ENCODE results near the gene ZNF366. TPM values are rescaled to one million over a fixed set of nuclear protein-coding genes. Genes with fewer than 3 reads are reported as not detected.

The ZNF366 gene
- total RNA-seq, 1 donor from 2014 or later: not detected

DNA sequence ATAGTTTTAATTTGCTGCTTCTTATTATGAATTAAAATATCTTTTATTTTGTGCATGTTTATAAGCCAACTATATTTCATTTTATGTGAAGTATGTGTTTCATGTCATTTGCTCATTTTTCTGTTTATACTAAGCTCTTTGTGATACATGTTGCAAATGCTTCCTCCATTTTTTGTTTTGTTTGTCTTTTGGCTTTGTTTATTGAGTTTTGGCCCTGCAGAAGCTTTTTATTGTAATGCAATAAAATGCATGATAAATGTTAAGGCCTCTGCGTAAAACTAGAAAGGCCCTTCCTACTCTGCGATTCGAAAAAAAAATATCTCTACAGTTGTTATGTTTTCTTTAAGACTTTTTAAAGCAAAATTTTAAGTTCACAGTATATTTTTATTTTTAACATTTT lies 9.4 kb downstream of the ZNF366 start:
- H3K4me1 Mint-ChIP-seq (ENCODE audit: unreplicated experiment): peaks cover 8% of the 10 kb centered on the region
- no peak overlapping the region for H3K4me3 Mint-ChIP-seq (ENCODE audit: unreplicated experiment)
- no peaks in the 10 kb centered on the region for H3K36me3 Mint-ChIP-seq (ENCODE audit: unreplicated experiment)
- H3K27me3 Mint-ChIP-seq (ENCODE audit: unreplicated experiment): no peaks in the 10 kb centered on the region
- no peak overlapping the region for H3K27ac Mint-ChIP-seq (ENCODE audit: unreplicated experiment)
- DNase-seq (ENCODE audit: extremely low spot score, unreplicated experiment): no peak
- H3K9me3 Mint-ChIP-seq (ENCODE audit: unreplicated experiment): no peaks in the 10 kb centered on the region
- TF ChIP-seq, protein P1, sequence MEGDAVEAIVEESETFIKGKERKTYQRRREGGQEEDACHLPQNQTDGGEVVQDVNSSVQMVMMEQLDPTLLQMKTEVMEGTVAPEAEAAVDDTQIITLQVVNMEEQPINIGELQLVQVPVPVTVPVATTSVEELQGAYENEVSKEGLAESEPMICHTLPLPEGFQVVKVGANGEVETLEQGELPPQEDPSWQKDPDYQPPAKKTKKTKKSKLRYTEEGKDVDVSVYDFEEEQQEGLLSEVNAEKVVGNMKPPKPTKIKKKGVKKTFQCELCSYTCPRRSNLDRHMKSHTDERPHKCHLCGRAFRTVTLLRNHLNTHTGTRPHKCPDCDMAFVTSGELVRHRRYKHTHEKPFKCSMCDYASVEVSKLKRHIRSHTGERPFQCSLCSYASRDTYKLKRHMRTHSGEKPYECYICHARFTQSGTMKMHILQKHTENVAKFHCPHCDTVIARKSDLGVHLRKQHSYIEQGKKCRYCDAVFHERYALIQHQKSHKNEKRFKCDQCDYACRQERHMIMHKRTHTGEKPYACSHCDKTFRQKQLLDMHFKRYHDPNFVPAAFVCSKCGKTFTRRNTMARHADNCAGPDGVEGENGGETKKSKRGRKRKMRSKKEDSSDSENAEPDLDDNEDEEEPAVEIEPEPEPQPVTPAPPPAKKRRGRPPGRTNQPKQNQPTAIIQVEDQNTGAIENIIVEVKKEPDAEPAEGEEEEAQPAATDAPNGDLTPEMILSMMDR (IDR thresholded peaks at IDR 0.05): no peak

DNA sequence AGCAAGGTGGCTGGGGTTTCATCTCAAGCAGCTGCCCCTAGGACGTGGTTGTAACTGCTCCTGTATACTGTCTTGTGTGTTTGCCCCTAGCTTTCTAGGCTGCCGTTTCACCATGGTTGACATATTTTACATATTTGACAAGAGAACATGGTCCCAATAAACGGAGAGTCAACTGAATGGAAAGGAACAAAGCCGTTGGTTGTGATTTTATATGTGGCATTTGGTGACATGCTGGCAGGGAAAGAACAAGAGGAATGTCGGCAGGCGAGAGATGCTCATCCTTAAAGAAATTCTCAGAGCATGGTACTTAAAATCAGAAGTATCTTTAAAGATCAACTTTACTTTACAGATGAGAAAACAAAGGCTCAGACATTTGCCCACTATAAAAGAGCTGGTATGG lies 11.8 kb downstream of the ZNF366 start:
- peaks cover 8% of the 10 kb centered on the region for H3K4me1 Mint-ChIP-seq (ENCODE audit: unreplicated experiment)

DNA sequence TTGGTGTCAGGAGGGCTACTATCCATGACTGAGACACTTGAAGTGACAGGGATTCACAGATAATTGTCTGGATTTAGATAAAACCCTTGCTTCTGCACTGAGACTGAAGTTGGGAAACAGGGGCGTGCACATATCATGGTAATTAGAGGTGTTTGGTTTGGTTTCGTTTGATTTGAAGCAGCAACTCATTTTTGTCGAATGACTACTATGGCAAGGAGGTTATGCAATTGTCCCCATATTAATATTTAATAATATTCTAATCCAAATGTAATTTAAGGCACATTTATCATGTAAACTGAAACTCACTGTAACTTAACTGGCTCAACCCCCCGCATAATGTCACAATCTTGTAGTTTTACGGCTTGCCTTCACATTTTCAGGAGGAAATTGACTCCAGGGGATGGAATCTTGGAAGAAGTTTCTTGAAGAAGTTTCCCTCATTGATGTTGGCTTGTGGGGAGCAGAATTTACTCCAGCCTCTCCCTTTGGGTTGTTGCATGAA lies 12.5 kb downstream of the ZNF366 start:
- H3K27me3 Mint-ChIP-seq (ENCODE audit: unreplicated experiment): no peaks in the 10 kb centered on the region
- no peak overlapping the region for H3K4me3 Mint-ChIP-seq (ENCODE audit: unreplicated experiment)
- no peaks in the 10 kb centered on the region for H3K36me3 Mint-ChIP-seq (ENCODE audit: unreplicated experiment)
- no peak for DNase-seq (ENCODE audit: extremely low spot score, unreplicated experiment)
- H3K27ac Mint-ChIP-seq (ENCODE audit: unreplicated experiment): no peak overlapping the region
- no peaks in the 10 kb centered on the region for H3K9me3 Mint-ChIP-seq (ENCODE audit: unreplicated experiment)
- peaks cover 8% of the 10 kb centered on the region for H3K4me1 Mint-ChIP-seq (ENCODE audit: unreplicated experiment)
- TF ChIP-seq, protein P1 (IDR thresholded peaks at IDR 0.05): no peak

More for the DNA sequence above, 11.8 kb downstream of the ZNF366 start:
- TF ChIP-seq, protein P1 (IDR thresholded peaks at IDR 0.05): no peak
- Mint-ChIP-seq H3K27ac (ENCODE audit: unreplicated experiment) (no peak overlapping the region), H3K27me3 (ENCODE audit: unreplicated experiment) (no peaks in the 10 kb centered on the region), H3K36me3 (ENCODE audit: unreplicated experiment) (no peaks in the 10 kb centered on the region), H3K4me3 (ENCODE audit: unreplicated experiment) (no peak overlapping the region), H3K9me3 (ENCODE audit: unreplicated experiment) (no peaks in the 10 kb centered on the region)
- no peak for DNase-seq (ENCODE audit: extremely low spot score, unreplicated experiment)

DNA sequence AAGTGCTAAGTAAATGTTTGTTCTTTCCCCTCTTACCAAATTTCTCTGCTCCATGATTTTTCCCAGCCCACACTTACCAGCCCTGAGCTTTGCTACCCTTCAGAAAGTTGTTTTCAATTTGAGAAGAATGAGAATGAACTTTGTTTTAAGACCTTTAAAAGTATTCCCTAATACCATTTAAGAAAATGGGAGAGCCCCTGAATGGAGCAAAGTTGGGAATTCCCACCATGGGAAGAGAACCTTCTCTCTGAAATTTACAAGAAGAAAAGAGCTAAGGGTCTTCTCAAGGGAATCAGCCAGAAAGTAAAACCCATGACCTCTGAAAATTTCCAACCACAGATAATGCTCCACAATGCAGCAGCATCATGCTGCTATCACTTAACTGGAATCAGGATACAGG lies 17.7 kb downstream of the ZNF366 start:
- H3K4me3 Mint-ChIP-seq (ENCODE audit: unreplicated experiment): no peak overlapping the region
- TF ChIP-seq, protein P1 (IDR thresholded peaks at IDR 0.05): no peak
- H3K27ac Mint-ChIP-seq (ENCODE audit: unreplicated experiment): no peak overlapping the region
- peaks cover 11% of the 10 kb centered on the region for H3K4me1 Mint-ChIP-seq (ENCODE audit: unreplicated experiment)
- no peaks in the 10 kb centered on the region for H3K27me3 Mint-ChIP-seq (ENCODE audit: unreplicated experiment)
- no peaks in the 10 kb centered on the region for H3K36me3 Mint-ChIP-seq (ENCODE audit: unreplicated experiment)
- H3K9me3 Mint-ChIP-seq (ENCODE audit: unreplicated experiment): peaks cover 4% of the 10 kb centered on the region
- DNase-seq (ENCODE audit: extremely low spot score, unreplicated experiment): no peak

DNA sequence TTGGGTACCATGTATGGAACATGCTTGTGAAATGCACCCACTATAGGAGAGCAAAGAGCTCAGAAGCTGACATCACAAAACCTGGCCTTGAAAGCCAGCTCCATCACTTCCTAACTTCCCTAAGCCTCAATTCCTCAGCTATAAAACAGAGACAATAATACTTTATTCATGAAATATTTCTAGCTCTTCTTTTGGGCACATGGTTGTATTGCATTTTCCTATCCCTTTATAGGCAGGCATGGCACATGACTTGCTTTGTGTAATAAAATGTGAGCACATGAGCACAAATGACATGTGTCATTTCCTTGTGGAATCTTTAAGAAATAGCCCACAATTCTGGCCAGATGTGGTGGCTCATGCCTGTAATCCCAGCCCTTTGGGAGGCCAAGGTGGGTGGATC lies 18.5 kb downstream of the ZNF366 start:
- H3K4me3 Mint-ChIP-seq (ENCODE audit: unreplicated experiment): no peak overlapping the region
- no peaks in the 10 kb centered on the region for H3K27me3 Mint-ChIP-seq (ENCODE audit: unreplicated experiment)
- DNase-seq (ENCODE audit: extremely low spot score, unreplicated experiment): no peak
- peaks cover 4% of the 10 kb centered on the region for H3K9me3 Mint-ChIP-seq (ENCODE audit: unreplicated experiment)
- peaks cover 11% of the 10 kb centered on the region for H3K4me1 Mint-ChIP-seq (ENCODE audit: unreplicated experiment)
- H3K27ac Mint-ChIP-seq (ENCODE audit: unreplicated experiment): no peak overlapping the region
- no peaks in the 10 kb centered on the region for H3K36me3 Mint-ChIP-seq (ENCODE audit: unreplicated experiment)
- TF ChIP-seq, protein P1 (IDR thresholded peaks at IDR 0.05): no peak

Measured in osteocyte (in vitro differentiated cells).